Cardiac septum (tissue), 1 donor: Measurements from ENCODE around the gene PRPF39. TPM values are rescaled to one million over a fixed set of nuclear protein-coding genes. Genes with fewer than 3 reads are reported as not detected.
"Not testable (repeated sequence)": the region's sequence is repeated elsewhere in the genome, so short reads cannot be mapped to it uniquely, and the experiment has no call there.

ENCODE experiments used
- DNase-seq: peaks from one replicate; pipeline ENCODE4 v3.0.0-alpha.2; 2020; ENCODE audit warnings: low spot score
- intact Hi-C: fragments of 100-400 bp; cut with DNase I; formaldehyde crosslinking; loops from one replicate; pipeline ENCODE4 v1.14.0; 2022
- total RNA-seq: library from RNA; stranded (reverse); fragmentation: NEBNext Ultra II Directional; extraction: Animal tissue kit (Norgen Biotek cat#: 25700); gene quantifications from one replicate; pipeline ENCODE4 v1.2.1, GENCODE V29; 2021
- donor health status: DM: no; HTN: no; CAD: no.

The PRPF39 gene
- total RNA-seq, 1 donor from 2014 or later = 14.3 TPM

GRCh38 chr14:45134051-45134958 is 50.4 kb downstream of the PRPF39 start, which contains the start of gene FKBP3:
FKBP3 (minus strand) TSS chr14:45134481; CDS start chr14:45134456, 25 bp downstream.
- DNase-seq = peak; percentile 98
- intact Hi-C loops = loop anchor here (1.0 to 5.0 kb wide), 4 partner anchors 50 to 237 kb away; partner anchors contain the start of genes PRPF39 and TOGARAM1

GRCh38 chr14:45135156-45135555 is 51.2 kb downstream of the PRPF39 start:
- no peak for DNase-seq
- intact Hi-C loops = loop anchor here (2.0 to 5.0 kb wide), 3 partner anchors 50 to 132 kb away; partner anchors contain the start of genes MIS18BP1 and PRPF39

GRCh38 chr14:45135659-45136395 is 51.9 kb downstream of the PRPF39 start, which contains the start of gene FANCM:
FANCM (plus strand) TSS chr14:45135930; CDS start chr14:45136032, 102 bp downstream.
- peak; percentile 92 for DNase-seq
- intact Hi-C loops = loop anchor here (2.0 to 5.0 kb wide), 3 partner anchors 51 to 131 kb away; partner anchors contain the start of genes MIS18BP1 and PRPF39

- DNase-seq = no peak
- intact Hi-C loops = loop anchor here (5.0 kb wide), 2 partner anchors 116 to 131 kb away; partner anchors contain the start of gene MIS18BP1
Measured at GRCh38 chr14:45136399-45136798, 52.5 kb downstream of the PRPF39 start.

- DNase-seq = no peak
- intact Hi-C loops = no loop called here
Measured at GRCh38 chr14:45140661-45141187, 56.8 kb downstream of the PRPF39 start.

GRCh38 chr14:45142083-45142482 is 58.2 kb downstream of the PRPF39 start:
- intact Hi-C loops, DNase-seq: not testable (repeated sequence)

- intact Hi-C loops = no loop called here
Measured at GRCh38 chr14:45144658-45145057, 60.7 kb downstream of the PRPF39 start.

GRCh38 chr14:45145214-45145613 is 61.3 kb downstream of the PRPF39 start:
- intact Hi-C loops = no loop called here
- no peak for DNase-seq

More at GRCh38 chr14:45144658-45145057, 60.7 kb downstream of the PRPF39 start:
- DNase-seq = no peak

GRCh38 chr14:45149602-45150001 is 65.7 kb downstream of the PRPF39 start:
- no peak for DNase-seq
- intact Hi-C loops = no loop called here

GRCh38 chr14:45150386-45150890 is 66.5 kb downstream of the PRPF39 start:
- intact Hi-C loops = no loop called here
- DNase-seq = no peak

- no peak for DNase-seq
- intact Hi-C loops = no loop called here
Measured at GRCh38 chr14:45156067-45156466, 72.2 kb downstream of the PRPF39 start.

Other genes starting within 250 kb of the PRPF39 start
- gene KLHL28, start 122.2 kb upstream of the PRPF39 start, total RNA-seq = 11.2 TPM
- gene TOGARAM1, start 121.9 kb upstream of the PRPF39 start, total RNA-seq = 16.3 TPM
- gene FKBP3, start 50.4 kb downstream of the PRPF39 start, total RNA-seq = 81.4 TPM
- 3.3 TPM for gene FANCM, start 51.8 kb downstream of the PRPF39 start, total RNA-seq
- gene MIS18BP1, start 169.1 kb downstream of the PRPF39 start, total RNA-seq = 9.7 TPM